ENCODE results near the gene METRNL. TPM values are rescaled to one million over a fixed set of nuclear protein-coding genes. Genes with fewer than 3 reads are reported as not detected.
"Not testable (repeated sequence)": the region's sequence is repeated elsewhere in the genome, so short reads cannot be mapped to it uniquely, and the experiment has no call there.

The METRNL gene
- total RNA-seq, 2 experiments from 2014 or later, result 16.9 to 23.3 TPM

DNA sequence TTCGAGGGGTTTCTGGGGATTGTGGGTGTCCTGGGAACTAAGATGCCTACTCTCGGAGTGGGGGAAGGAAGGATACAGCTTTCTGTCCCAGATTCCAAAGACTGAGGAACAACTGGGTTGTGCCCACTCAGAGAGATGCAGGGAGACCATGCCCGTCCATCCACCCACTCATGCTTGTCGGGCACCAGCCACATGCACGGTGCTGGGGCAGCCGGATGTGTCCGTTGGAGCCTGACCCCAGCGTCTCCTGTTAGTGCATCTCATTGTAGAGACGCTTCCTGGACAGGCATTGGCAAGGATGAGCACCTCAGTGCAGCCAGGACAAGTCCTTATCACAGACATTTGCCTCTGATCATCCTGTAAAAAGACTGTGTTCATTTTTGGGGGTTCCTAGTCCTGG is 58.1 kb downstream of the METRNL start:
- Histone ChIP-seq H3K27ac (ENCODE audit: low read depth, low read length, poor library complexity, severe bottlenecking) (no peak overlapping the region), H3K4me2 (ENCODE audit: low read length) (no peak overlapping the region), H3K9me2 (ENCODE audit: insufficient read depth, low read length) (no peaks in the 10 kb centered on the region), H3K4me1 (ENCODE audit: insufficient read depth, low read length, poor library complexity, severe bottlenecking) (no peaks in the 10 kb centered on the region), H4K20me1 (ENCODE audit: insufficient read depth, low read length) (no peaks in the 10 kb centered on the region), H2AFZ (ENCODE audit: low read length) (no peak overlapping the region), H3K4me3 (ENCODE audit: low read depth, low read length, poor library complexity, severe bottlenecking) (no peak overlapping the region), H3K79me2 (ENCODE audit: insufficient read depth, low read depth, low read length) (no peaks in the 10 kb centered on the region), H3K36me3 (ENCODE audit: insufficient read depth, low read length) (no peaks in the 10 kb centered on the region), H3K9me3 (ENCODE audit: low read length) (peaks cover 15% of the 10 kb centered on the region)
- DNase-seq (ENCODE audit: low spot score), result no peak
- ChIA-PET CTCF (ENCODE audit: unreplicated experiment) (no interaction called here), POLR2A (interaction anchor here (1.2 kb wide), 1 partner anchor 19 kb away, joined by 3 read pairs; no protein-coding TSS in a partner anchor)
- intact Hi-C loops (cut with micrococcal nuclease; ENCODE audit: unreplicated experiment), result no loop called here
- BruUV-seq (replicated peaks), result no TSS peak
- TF ChIP-seq EZH2phosphoT487 (IDR thresholded peaks at IDR 0.05; ENCODE audit: borderline replicate concordance, low read depth, low read length), result no peak
- no peak for TF ChIP-seq CTCF (conservative IDR thresholded peaks at IDR 0.05; ENCODE audit: low read length)

GRCh38 chr17:83138820-83139219 is 59.4 kb downstream of the METRNL start:
- H3K9me2 ChIP-seq (ENCODE audit: insufficient read depth, low read length), result no peaks in the 10 kb centered on the region
- H3K79me2 ChIP-seq (ENCODE audit: insufficient read depth, low read depth, low read length), result no peaks in the 10 kb centered on the region
- no peaks in the 10 kb centered on the region for H3K36me3 ChIP-seq (ENCODE audit: insufficient read depth, low read length)
- no peaks in the 10 kb centered on the region for H3K4me1 ChIP-seq (ENCODE audit: insufficient read depth, low read length, poor library complexity, severe bottlenecking)
- intact Hi-C loops (cut with micrococcal nuclease; ENCODE audit: unreplicated experiment), result no loop called here
- POLR2A ChIA-PET, result interaction anchor here (0.6 kb wide), 1 partner anchor 218 kb away, joined by 4 read pairs; no protein-coding TSS in a partner anchor
- TF ChIP-seq EZH2phosphoT487 (IDR thresholded peaks at IDR 0.05; ENCODE audit: borderline replicate concordance, low read depth, low read length) (no peak), CTCF (conservative IDR thresholded peaks at IDR 0.05; ENCODE audit: low read length) (no peak)
- DNase-seq (ENCODE audit: low spot score), result no peak
- CTCF ChIA-PET (ENCODE audit: unreplicated experiment), result no interaction called here
- H4K20me1 ChIP-seq (ENCODE audit: insufficient read depth, low read length), result no peaks in the 10 kb centered on the region
- no peak overlapping the region for H3K4me3 ChIP-seq (ENCODE audit: low read depth, low read length, poor library complexity, severe bottlenecking)
- H3K27ac ChIP-seq (ENCODE audit: low read depth, low read length, poor library complexity, severe bottlenecking), result no peak overlapping the region
- no peak overlapping the region for H2AFZ ChIP-seq (ENCODE audit: low read length)
- peaks cover 27% of the 10 kb centered on the region for H3K9me3 ChIP-seq (ENCODE audit: low read length)
- no peak overlapping the region for H3K4me2 ChIP-seq (ENCODE audit: low read length)
- BruUV-seq (replicated peaks), result no TSS peak

- CTCF ChIA-PET (ENCODE audit: unreplicated experiment); BruUV-seq (replicated peaks): not testable (repeated sequence)
- H3K9me3 ChIP-seq (ENCODE audit: low read length), result peaks cover 27% of the 10 kb centered on the region
These were observed 60.3 kb downstream of the METRNL start for GRCh38 chr17:83139541-83140248.

DNA sequence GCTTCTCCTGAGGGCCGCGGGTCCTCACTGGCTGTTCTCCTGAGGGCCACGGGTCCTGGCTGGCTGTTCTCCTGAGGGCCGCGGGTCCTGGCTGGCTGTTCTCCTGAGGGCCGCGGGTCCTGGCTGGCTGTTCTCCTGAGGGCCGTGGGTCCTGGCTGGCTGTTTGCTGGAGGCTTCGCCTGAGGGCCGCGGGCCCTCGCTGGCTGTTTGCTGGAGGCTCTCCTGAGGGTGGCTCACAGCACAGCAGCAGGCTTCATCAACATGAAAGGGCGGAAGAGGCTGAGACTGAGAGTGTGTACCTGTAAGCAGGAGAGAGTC is 60.8 kb downstream of the METRNL start:
- H3K36me3 ChIP-seq (ENCODE audit: insufficient read depth, low read length); H2AFZ ChIP-seq (ENCODE audit: low read length); H3K4me2 ChIP-seq (ENCODE audit: low read length); POLR2A ChIA-PET; H3K79me2 ChIP-seq (ENCODE audit: insufficient read depth, low read depth, low read length); H4K20me1 ChIP-seq (ENCODE audit: insufficient read depth, low read length); BruUV-seq (replicated peaks); H3K9me2 ChIP-seq (ENCODE audit: insufficient read depth, low read length); H3K27ac ChIP-seq (ENCODE audit: low read depth, low read length, poor library complexity, severe bottlenecking); H3K4me1 ChIP-seq (ENCODE audit: insufficient read depth, low read length, poor library complexity, severe bottlenecking); H3K4me3 ChIP-seq (ENCODE audit: low read depth, low read length, poor library complexity, severe bottlenecking); DNase-seq (ENCODE audit: low spot score); intact Hi-C loops (cut with micrococcal nuclease; ENCODE audit: unreplicated experiment); CTCF ChIA-PET (ENCODE audit: unreplicated experiment): not testable (repeated sequence)
- peaks cover 27% of the 10 kb centered on the region for H3K9me3 ChIP-seq (ENCODE audit: low read length)

More at GRCh38 chr17:83139541-83140248, 60.3 kb downstream of the METRNL start:
- POLR2A ChIA-PET; H3K79me2 ChIP-seq (ENCODE audit: insufficient read depth, low read depth, low read length); H3K27ac ChIP-seq (ENCODE audit: low read depth, low read length, poor library complexity, severe bottlenecking); H3K4me1 ChIP-seq (ENCODE audit: insufficient read depth, low read length, poor library complexity, severe bottlenecking); H3K9me2 ChIP-seq (ENCODE audit: insufficient read depth, low read length); intact Hi-C loops (cut with micrococcal nuclease; ENCODE audit: unreplicated experiment); H2AFZ ChIP-seq (ENCODE audit: low read length); H3K36me3 ChIP-seq (ENCODE audit: insufficient read depth, low read length); H3K4me3 ChIP-seq (ENCODE audit: low read depth, low read length, poor library complexity, severe bottlenecking); H3K4me2 ChIP-seq (ENCODE audit: low read length); DNase-seq (ENCODE audit: low spot score); H4K20me1 ChIP-seq (ENCODE audit: insufficient read depth, low read length): not testable (repeated sequence)

Data from OCI-LY7 (cell line).